GM19467 (cell line): ENCODE measurements around the gene TUBAL3.
A peak's percentile ranks its signal among the peaks of the same experiment; 100 is the strongest.
"Not testable (repeated sequence)": the region's sequence is repeated elsewhere in the genome, so short reads cannot be mapped to it uniquely, and the experiment has no call there.

Experiments used
- ATAC-seq: cut with Tn5 transposase; IDR thresholded peaks from one replicate; pipeline ENCODE4 v1.9.1; 2021; ENCODE audit warnings: mild to moderate bottlenecking, moderate library complexity; ENCODE audit not compliant: unreplicated experiment

The TUBAL3 gene

DNA sequence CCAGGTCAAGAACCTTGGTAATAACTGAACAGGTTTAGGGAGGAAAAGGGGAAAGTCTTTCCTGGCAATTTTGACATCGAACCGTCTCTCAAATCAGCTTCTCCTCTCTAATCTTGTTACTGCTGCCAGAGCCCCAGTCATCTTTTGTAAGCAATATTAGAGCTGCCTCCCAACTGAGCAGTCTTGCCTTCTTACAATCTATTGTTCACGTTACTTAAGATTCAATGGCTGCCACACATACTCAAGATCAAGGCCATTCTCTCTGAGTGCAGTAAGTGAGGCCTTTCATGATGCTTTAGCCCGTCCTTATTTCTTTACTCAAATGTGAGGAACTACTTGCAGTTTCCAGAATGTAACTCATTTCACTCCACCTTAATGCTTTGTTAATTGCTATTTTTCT is 20.1 kb upstream of the TUBAL3 start:
- ATAC-seq, result no peak

DNA sequence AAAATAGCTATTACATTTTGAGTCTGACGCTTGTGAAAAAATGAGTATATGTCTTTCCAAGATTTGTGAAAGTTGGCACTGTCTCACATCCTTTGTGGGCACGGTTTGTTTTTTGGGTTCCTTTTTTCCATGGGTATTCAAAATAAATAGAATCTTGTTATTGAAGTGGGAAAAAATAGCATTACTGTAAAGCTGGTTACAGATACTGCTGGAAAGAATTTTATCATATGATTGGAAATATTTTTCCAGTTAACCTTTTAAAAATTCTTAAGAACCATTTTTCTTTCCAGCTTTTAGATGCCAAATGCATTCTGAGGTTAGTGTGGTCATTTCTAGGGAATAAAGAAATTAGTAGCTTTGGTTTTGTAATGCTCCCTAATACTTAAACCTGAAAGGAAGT is 19.1 kb upstream of the TUBAL3 start:
- no peak for ATAC-seq

DNA sequence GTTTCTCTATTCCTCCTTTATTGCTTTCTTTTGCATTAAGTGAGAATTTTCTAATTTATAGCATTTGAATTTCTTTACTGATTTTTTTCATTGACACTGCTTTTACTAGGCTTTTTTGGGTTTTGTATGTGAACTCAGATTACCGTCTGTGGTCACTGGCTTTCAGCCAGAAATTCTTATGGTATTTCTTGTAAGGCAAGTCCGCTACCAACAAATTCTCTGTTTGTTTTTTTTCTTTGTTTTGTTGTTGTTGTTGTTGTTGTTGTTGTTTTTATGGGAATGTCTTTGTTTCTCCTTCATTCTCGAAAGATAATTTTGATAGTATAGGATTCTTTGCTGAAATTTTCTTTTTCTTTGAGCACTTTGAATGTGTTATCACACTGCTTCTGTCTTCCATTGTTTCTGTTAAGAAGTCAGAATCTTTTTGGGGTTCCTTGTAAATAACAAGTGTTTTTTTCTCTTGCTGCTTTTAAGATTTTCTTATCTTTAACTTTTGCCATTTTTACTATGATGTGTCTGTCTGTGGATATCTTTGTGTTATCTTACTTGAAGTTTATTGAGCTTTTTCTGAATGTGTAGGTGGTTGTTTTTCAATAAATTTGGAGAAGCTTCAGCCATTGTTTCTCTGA is 15.0 kb upstream of the TUBAL3 start:
- ATAC-seq, result no peak

DNA sequence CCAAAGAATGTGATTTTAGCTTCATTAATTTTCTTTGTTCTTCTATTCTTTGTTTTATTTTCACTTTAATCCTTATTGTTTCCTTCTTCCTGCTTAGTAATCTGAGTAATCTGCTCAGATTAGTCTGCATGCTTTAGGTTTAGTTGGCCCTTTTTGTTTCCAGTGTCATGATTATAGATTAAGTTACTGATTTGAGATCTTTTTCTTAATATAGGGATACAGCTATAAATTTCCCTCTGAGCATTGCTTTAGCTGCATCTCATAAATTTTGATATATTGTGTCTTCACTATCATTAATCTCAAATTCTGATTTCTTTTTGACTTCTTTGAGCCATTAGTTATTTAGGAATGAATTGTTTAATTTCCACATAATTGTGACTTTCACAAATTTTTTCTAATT is 14.0 kb upstream of the TUBAL3 start:
- ATAC-seq, result no peak

DNA sequence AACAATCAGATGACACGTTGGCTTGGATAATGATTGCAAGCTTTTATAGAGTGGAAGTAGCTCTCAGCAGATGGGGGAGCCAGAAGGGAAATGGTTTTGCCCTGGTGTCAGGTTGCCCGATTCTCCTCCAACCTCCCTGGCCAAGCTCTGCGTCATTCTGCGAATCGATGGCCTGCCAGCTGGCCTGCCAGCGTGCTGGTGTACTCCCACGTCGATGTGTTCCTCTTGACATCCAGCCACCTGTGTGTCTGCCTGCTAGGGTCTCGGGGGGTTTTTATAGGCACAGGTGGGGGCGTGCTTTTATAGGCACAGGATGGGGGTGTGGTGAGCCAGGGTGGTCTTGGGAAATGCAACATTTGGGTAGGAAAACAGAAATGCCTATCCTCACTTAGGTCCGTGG is 12.4 kb upstream of the TUBAL3 start:
- ATAC-seq, result no peak

DNA sequence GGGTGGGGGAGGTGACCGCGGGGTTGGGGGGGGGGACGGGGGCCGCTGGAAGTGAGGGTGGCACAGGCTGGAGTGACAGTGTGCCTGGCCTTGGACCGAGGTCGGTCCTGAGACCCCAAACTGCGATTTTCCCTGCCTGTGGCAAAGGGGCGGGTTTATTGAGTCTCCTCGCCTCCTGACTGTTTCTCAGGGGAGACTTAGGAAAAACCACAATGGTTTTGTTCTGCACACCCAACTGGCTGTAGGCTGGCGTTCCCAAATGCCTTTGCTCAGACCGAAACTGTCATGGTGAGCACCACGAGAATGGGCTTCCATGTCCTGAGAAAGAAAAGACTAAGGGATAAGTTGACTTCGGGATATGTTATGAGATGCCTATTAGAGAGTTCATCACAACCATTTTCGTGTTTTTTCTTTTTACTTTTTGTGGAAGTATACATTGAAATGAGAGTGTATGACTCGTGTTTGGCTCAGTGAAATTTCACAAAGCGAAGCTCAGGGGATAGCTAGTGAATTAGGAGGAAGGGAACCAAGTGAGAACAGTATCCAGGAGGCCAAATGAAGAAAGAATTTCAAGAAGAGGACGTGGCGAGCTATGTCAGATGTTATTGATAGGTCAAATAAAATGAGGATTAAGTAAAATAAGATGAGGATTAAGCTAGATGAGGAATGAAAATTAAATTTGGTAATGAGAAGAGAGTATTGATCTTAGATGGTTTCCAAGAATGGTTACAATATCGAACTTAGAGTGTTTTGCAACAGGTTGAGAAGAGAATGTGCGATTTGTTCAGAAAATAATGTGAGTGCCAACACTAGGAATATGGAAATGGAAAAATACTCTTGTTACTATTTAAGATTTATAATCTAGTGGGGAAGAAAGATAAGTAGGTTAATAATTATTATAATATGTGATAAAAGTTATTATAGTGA is 8.6 kb upstream of the TUBAL3 start:
- no peak for ATAC-seq

DNA sequence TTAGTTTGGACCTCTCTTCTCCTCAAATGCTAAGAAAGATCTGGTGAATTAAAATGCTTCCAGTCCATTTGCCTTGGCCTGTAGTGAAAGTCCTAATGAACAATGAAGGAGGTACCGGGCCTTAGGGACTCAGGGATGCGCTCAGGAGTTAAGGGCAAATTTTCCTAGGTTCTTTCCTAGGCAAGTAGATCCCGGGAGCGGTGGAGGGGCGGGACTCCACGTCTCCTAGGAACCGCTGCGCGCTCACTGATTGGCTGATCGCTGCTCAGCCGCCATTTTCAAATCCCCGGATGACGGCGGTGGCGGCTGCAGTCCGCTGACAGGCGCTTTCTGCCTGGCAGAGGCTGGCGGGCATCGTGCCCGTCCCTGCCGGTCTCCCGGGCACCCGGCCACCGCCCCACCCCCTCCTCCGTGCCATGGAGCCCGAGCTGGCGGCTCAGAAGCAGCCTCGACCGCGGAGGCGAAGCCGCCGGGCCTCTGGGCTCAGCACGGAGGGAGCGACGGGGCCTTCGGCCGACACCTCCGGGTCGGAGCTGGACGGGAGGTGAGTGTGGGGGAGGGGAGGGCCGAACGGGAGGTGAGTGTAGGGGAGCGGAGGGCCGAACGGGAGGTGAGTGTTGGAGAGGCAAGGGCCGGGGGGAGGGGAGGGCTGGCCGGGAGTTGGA is 7.8 kb upstream of the TUBAL3 start, which contains the start of gene NET1:
NET1 (plus strand) TSS at position 281 of the 665 bp plus-strand sequence; CDS start at position 417, 136 bp downstream.
- peak; percentile 95 for ATAC-seq

DNA sequence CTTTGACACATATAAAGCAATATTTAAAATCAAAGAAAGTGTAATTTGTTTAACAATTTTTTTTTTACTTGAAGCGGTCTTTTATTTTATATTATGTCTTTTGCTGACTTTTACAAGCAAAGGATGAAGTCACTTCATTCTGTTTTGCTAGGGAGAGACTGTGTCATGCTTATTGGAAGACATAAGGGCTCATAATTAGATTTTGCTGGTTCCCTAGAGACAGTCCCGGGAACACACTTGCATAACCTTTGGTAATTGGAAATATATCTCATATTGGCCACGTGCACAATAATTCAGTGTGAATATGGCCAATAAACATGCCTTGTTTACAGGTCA is 7.3 kb upstream of the TUBAL3 start:
- no peak for ATAC-seq

DNA sequence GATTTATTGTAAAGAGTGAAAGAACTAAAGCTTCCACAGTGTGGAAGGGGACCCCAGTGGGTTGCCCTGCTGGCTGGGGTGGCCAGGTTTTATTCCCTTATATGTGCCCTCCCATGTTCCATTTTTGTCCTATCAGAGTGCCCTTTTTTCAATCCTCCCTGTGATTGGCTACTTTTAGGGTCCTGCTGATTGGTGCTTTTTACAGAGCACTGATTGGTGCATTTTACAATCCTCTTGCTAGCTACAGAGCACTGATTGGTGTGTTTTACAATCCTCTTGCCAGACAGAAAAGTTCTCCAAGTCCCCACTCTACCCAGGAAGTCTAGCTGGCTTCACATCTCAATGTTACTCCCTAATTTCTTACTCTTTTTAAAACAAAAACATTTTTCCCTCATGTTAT is 6.2 kb upstream of the TUBAL3 start:
- not testable (repeated sequence) for ATAC-seq

DNA sequence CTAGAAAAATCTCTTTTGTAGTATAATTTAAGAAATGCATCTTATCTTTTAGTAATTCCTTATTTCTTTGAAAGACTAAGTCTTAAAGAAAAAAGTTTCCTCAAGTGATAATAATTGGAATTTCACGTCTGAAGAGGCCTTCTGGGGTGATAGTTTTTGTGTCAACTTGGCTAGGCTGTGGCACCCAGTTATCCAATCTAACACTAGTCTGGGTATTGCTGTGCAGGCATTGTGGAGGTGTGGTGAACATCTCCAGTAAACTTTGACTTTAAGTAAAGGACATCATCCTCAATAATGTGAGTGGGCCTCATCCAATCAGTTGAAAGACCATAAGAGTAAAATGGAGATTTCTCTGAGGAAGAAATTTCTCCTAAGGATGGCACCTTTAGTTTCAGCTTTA is 2.3 kb upstream of the TUBAL3 start:
- ATAC-seq, result no peak

DNA sequence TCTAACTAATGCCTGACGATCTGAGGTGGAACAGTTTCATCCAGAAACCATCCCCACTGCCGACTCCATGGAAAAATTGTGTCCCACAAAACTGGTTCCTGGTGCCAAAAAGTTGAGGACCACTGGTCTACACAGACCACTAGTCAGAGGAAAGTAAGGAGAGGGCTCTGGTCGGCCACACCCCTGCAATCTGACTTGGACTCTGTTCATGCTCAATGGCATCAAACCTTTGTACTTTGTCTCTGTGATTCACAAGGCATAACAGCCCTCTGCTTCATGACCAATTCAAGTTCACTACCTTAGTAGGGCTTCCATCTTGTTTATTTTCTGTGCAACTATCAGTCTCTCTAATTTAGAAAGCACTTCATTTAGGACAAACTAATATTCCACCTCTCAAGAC is 1.8 kb downstream of the TUBAL3 start:
- ATAC-seq, result no peak

DNA sequence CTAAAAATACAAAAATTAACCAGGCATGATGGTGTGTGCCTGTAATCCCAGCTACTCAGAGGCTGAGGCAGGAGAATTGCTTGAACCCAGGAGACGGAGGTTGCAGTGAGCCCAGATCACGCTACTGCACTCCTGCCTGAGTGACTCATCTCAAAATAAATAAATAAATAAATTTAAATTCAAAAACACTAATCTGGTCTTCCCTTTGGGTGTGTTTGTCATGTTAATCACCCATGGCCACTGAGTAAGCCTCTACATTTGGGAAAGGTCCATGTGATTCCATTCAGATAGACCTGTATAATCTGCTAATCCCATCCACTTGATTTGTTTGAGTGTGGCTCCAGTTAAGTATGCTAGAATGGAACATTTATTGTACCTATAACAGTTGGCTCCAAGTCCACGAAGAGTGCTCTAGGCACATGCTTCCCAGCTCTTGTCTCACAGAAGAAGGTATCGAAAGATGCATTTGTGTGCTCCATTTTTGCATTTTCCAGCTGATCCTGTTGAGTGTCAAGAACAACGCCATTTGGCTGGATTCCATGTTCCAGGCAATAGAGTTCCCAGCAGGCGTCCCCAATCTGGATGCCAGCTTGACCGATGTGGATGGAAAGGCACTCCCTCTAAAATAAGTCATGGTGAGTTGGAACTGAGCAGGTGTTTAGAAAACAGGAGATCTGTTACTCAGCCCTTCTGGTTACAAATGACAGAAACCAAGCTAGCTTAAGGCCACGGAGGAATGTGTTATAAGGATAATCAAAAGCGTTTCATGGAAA is 4.0 kb downstream of the TUBAL3 start:
- ATAC-seq, result no peak

DNA sequence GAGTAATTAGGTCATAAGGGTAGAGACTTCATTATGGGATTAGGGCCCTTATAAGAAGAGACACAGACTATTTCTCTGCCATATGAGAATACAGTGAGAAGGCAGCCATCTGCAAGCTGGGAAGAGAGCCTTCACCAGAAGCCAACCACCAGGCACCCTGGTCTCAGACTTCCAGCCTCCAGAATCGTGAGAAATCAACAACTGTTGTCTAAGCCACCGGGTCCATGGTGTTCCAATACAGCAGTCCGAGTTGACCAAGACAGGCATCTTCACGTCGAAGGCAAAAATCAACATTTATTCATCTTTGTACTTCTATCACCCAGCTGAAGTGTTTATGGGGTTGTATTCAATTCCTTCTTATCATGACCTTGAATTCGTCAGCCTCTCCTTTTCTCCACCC is 5.3 kb downstream of the TUBAL3 start:
- no peak for ATAC-seq

DNA sequence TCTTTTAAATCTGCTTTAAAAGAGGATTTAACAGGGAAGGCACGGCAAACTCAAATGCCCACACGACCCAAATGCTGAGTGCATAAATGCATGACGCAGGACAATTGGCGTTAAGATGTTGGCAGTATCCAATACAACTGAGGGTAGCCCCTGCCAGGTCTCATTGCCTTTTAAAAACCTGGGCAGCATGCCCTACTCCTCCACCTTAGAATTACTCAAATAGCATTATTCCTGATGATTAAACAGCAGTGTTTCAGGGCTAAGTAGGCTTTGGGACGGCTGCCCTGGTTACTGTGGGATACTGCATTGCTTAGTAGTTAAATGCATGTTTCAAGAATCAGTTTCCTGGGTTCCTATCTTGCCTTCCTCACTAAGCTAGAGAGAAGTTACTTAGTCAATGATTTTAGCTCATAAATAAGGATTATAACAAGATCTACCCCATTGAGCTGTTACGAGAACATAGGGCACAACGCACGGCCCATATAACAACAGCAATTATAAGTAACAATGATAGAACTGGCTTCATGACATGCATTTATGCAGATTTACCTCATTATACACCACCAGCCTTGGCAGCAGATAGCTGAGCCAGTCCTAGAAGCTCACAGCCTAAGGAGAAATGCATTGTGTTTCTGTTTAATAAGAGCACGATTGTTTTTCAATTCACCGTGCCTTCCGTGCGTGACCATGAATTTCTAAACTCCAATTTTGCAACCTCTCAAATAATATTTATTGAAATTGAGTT is 7.9 kb downstream of the TUBAL3 start:
- no peak for ATAC-seq

DNA sequence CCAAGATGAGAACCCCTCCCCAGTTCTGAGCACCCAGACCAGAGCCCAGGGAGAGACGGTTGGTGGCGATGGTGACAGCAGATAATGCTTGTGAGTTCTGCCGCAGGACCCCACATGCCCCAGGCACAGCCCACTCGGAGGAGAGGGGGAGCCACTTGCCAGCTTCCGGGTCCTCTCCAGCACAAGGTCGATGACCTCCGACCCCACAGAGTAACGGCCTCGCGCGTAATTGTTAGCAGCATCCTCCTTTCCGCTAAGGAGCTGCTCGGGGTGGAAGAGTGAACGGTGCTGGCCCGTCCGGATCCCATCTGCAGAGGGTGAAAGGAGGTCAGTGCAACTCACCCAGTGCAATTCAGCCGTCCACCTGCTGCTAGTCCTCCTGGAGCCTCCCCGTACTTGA is 9.5 kb downstream of the TUBAL3 start:
- ATAC-seq, result no peak

DNA sequence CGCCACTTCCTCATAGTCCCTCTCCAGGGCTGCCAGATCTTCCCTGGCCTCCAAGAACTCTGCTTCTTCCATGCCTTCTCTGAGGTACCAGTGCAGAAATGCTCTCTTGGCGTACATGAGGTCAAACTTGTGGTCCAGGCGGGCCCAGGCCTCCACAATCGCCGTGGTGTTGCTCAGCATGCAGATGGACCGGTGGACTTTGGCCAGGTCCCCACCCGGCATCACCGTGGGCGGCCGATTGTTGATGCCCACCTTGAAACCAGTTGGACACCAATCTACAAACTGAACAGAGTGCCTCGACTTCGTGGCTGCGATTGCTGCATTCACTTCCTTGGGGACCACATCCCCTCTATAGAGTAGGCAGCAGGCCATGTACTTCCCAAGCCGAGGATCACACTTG is 11.1 kb downstream of the TUBAL3 start:
- no peak for ATAC-seq

DNA sequence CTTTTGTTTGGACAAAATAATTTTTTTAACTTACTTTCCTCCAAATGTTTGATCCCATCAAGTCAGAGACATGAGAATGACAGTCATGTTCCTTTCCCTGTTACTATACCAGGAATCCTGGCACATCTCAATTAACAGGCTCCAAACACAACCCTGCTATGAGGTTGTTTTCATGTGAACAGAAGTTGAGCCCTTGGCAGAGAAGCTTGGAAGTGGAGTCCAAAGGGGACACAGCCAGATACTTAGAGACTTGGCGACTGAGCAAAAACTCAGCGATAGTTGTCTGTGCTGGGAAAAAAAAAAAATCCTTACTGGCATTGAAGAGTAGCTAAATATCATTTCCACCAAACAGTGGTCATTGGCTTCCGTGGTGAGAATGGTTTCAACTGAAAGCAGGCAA is 12.8 kb downstream of the TUBAL3 start:
- no peak for ATAC-seq

DNA sequence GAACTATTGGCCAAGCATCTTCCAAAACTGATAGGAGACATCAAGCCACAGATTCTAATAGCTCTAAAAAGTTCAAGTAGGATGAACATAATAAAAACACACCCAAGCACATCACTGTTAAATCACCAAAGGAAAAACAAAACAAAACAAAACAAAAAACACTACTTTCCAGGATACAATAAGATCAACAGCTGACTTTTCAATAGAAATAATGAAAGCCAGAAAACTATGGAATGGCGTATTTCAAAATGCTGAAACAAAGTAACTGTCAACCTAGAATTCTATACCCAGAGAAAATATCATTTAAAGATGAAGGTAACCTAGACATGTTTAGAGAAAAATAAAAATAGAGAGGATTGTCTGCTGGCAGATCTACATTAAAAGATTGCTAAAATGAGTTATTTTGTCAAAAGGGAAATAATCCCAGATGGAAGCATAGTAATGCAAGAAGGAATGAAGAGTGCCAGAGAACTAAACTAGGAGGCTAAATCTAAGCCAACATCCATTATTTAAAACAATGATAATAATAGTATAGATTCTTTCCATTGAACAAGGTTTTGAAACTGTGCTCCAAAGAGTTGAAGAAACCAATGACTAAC is 13.9 kb downstream of the TUBAL3 start:
- no peak for ATAC-seq

DNA sequence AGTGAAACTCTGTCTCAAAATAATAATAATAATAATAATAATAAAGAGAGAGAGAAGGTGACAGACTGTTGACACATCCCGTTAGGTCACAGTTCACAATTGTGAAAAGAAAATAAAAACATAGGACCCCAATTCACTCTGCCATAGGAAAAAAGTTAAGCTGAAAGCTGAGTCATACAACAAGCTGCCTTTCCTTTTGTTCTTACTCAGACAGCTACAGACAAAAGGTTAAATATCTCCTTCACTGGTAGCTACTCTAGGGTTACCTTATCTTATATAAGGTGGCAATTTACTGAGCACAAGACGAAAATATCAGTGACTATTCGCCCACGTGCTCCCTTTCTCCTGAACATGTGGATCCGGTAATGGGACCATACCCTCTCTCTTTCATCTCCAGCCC is 17.5 kb downstream of the TUBAL3 start:
- ATAC-seq, result no peak

DNA sequence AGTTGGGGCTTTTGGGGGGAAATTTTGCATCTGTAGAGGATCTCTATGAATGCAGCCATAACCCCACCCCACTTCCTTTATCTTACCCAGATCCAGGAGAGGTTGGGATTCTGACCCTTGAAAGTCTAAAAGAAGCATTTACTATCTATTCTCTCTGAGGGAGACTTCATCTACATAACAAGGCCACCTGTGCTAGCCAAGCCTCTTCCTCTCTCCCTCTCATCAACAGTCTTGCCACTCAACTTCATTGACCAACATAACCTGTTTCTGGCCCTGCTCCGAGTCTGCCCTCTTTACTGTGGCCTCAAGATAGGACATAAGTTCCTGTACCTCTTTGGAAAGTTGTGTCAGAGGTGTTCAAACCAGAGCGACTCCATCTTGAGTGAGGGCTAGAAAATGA is 19.4 kb downstream of the TUBAL3 start:
- no peak for ATAC-seq
